ENCODE data around the gene CMIP.

GRCh38 chr16:81745704-81746558 is 301.3 kb downstream of the CMIP start:
- TF ChIP-seq EZH2phosphoT487 (conservative IDR thresholded peaks at IDR 0.05; ENCODE audit: low read length) = no peak
- no peak for TF ChIP-seq CTCF (IDR thresholded peaks at IDR 0.05; ENCODE audit: insufficient read depth, low read length, poor library complexity, severe bottlenecking)
